Right cardiac atrium (tissue), 5 donors: ENCODE results near the gene TMPRSS3. TPM values are rescaled to one million over a fixed set of nuclear protein-coding genes. Genes with fewer than 3 reads are reported as not detected.
"Not testable (repeated sequence)": the region's sequence is repeated elsewhere in the genome, so short reads cannot be mapped to it uniquely, and the experiment has no call there.

ENCODE experiments used
- ATAC-seq, 2 donors: fragments of 200-7000 bp; cut with Tn5 transposase; one replicate each; pipeline versions ENCODE4 v1.8.0 to v1.9.1; 2020; ENCODE audit warnings: moderate library complexity in 2 of 2, mild to moderate bottlenecking in 1 of 2
- DNase-seq, 3 donors: peaks; one replicate each; pipeline ENCODE4 v3.0.0-alpha.2; 2020
- H3K27ac ChIP-seq: one replicate; pipeline ENCODE4 v1.5.1; 2013; ENCODE audit warnings: mild to moderate bottlenecking, low read length, control low read depth, moderate library complexity
- H3K27me3 ChIP-seq: one replicate; pipeline ENCODE4 v1.6.1; 2013; ENCODE audit not compliant: control insufficient read depth, insufficient read depth
- H3K4me1 ChIP-seq: one replicate; pipeline ENCODE4 v1.6.1; 2013; ENCODE audit warnings: low read length; ENCODE audit not compliant: control insufficient read depth, insufficient read depth
- H3K4me3 ChIP-seq: one replicate; pipeline ENCODE4 v1.5.1; 2013; ENCODE audit warnings: low read length, control low read depth
- H3K9me3 ChIP-seq: one replicate; pipeline ENCODE4 v1.6.1; 2013; ENCODE audit warnings: low read length; ENCODE audit not compliant: control insufficient read depth
- WGBS: extraction: QIAGEN DNeasy Blood & Tissue Kit; methylation state at CpG from one replicate; pipeline ENCODE4 v1.1.7; 2013; 5-methylcytosine and 5-hydroxymethylcytosine counted together
- intact Hi-C, 4 donors: fragments of 100-400 bp; cut with DNase I; formaldehyde crosslinking; loops; one replicate each; pipeline versions ENCODE4 v1.11.0 to v1.14.0; 2022 to 2023
- polyA plus RNA-seq: library from polyadenylated mRNA; stranded (reverse); fragments of 200-250 nt; gene quantifications from one replicate; pipeline ENCODE4 v1.2.3, GENCODE V29; 2013
- total RNA-seq, 4 donors: library from RNA; stranded (reverse); fragmentation: NEBNext Ultra II Directional; extraction: Animal tissue kit (Norgen Biotek cat#: 25700); gene quantifications; one replicate each; pipeline ENCODE4 v1.2.1, GENCODE V29; 2021
- donor health status: healthy with polysubstance abuse.
- donor health status: DM: no; HTN: yes; CAD: no.
- donor health status: DM: no; HTN: no; CAD: no.
- donor health status: DM: no; HTN: yes; CAD: no; lungs with severe emphysema.
- donor health status: DM: yes; HTN: yes; CAD: no.

Gene TMPRSS3
- total and polyA plus RNA-seq, 5 donors, result not detected

DNA sequence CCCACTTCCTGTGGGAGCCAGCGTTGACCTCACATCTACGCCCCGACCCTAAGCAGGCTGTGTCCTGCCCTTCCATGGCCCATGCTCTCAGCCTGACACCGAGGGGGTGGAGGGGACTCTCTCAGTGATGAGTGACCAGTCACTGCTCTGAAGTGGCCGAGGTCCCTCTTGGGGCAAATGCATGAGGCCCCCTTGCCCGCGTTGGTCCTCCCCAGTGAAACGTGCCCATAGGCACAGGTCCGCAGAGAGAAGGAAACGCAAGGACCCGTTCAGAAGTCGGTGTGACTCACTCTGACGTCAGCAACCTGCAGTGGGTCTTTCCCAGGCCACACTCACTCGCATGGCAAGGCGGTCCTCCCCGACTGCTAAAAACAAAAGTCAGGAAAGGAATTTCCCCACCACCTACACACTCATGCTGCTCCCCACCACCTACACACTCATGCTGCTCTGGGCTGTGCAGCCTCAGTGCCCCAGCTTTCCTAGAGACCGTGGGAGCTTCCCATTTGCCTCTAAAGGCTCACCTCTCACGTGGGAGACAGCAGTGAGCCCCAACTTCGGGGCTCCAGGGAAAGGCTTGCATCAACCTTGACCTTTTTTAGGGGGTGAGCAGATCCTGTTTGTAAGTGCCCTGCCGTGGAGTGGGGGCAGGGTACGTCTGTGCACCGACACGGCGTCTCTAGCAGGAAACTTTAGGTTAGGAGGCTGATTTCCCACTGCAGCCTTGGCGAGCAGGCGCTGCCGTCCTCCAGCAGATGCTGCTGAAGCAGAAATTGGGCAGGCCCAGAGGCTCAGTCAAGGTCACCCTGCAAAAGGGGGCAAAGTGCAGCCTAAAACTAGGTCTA lies 19.3 kb upstream of the TMPRSS3 start:
- Histone ChIP-seq H3K27me3 (no peaks in the 10 kb centered on the region), H3K9me3 (no peaks in the 10 kb centered on the region), H3K27ac (no peak overlapping the region), H3K4me3 (no peak overlapping the region), H3K4me1 (no peaks in the 10 kb centered on the region)
- intact Hi-C loops, result no loop called here
- peak in 1 of 2 donors; percentile 14 for ATAC-seq
- no peak for DNase-seq
- WGBS, result 55% methylated on average over 27 of the region's 27 CpGs

GRCh38 chr21:42414553-42414927 lies 18.7 kb upstream of the TMPRSS3 start:
- WGBS, result 88% methylated on average over 8 of the region's 8 CpGs
- DNase-seq (no peak), ATAC-seq (no peak)
- Histone ChIP-seq H3K27me3 (no peaks in the 10 kb centered on the region), H3K4me3 (no peak overlapping the region), H3K9me3 (no peaks in the 10 kb centered on the region), H3K4me1 (no peaks in the 10 kb centered on the region), H3K27ac (no peak overlapping the region)
- intact Hi-C loops, result no loop called here

DNA sequence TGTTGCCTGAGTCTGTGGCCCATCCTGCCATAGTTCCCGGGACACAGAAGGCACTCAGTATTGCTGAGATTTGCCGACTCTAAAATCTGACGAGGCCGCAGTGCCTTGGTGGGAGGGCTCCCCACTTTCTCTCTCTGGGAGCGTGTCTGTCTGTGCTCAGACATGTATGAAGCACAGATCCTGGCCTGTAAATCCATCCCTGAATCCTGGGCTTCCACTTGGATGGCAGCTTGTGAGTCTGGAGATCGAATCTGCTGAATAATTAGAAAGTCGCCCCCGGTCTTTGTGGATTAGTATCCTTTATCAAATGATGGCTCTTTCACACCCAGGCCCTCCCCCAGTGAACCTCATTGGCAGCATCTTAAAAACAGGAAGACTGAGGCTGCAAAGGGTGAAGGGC lies 18.2 kb upstream of the TMPRSS3 start:
- 86% methylated on average over 8 of the region's 8 CpGs for WGBS
- no peak for DNase-seq
- H3K27ac ChIP-seq, result no peak overlapping the region
- no peaks in the 10 kb centered on the region for H3K9me3 ChIP-seq
- no peak for ATAC-seq
- intact Hi-C loops, result no loop called here
- no peaks in the 10 kb centered on the region for H3K27me3 ChIP-seq
- no peaks in the 10 kb centered on the region for H3K4me1 ChIP-seq
- no peak overlapping the region for H3K4me3 ChIP-seq

GRCh38 chr21:42413500-42413899 lies 17.6 kb upstream of the TMPRSS3 start:
- WGBS, result 88% methylated on average over 4 of the region's 4 CpGs
- DNase-seq (no peak), ATAC-seq (no peak)
- H3K27ac ChIP-seq, result no peak overlapping the region
- no peak overlapping the region for H3K4me3 ChIP-seq
- no peaks in the 10 kb centered on the region for H3K4me1 ChIP-seq
- intact Hi-C loops, result no loop called here
- no peaks in the 10 kb centered on the region for H3K27me3 ChIP-seq
- no peaks in the 10 kb centered on the region for H3K9me3 ChIP-seq

GRCh38 chr21:42413093-42413492 lies 17.2 kb upstream of the TMPRSS3 start:
- Histone ChIP-seq H3K9me3 (no peaks in the 10 kb centered on the region), H3K27me3 (no peaks in the 10 kb centered on the region), H3K27ac (no peak overlapping the region), H3K4me3 (no peak overlapping the region), H3K4me1 (no peaks in the 10 kb centered on the region)
- 77% methylated on average over 14 of the region's 14 CpGs for WGBS
- intact Hi-C loops, result no loop called here
- ATAC-seq (no peak), DNase-seq (no peak)

DNA sequence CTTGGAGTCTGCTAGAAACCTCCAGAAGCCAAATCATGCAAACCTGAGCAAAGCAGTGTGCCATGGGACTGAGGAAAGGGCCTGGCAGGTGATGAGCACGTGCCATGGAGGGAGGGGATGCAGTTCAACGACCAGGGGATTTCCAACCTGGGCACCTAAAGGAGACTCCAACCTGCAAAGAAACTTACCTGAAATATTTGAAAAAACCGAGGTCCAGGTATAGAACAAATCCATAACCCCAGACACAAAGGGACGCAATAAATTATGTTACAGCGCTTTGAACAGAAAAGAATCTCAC lies 16.7 kb upstream of the TMPRSS3 start:
- intact Hi-C loops, result no loop called here
- no peaks in the 10 kb centered on the region for H3K27me3 ChIP-seq
- DNase-seq (no peak), ATAC-seq (no peak)
- H3K27ac ChIP-seq, result no peak overlapping the region
- H3K4me1 ChIP-seq, result no peaks in the 10 kb centered on the region
- no peaks in the 10 kb centered on the region for H3K9me3 ChIP-seq
- H3K4me3 ChIP-seq, result no peak overlapping the region
- 84% methylated on average over 5 of the region's 5 CpGs for WGBS

GRCh38 chr21:42411891-42412635 lies 16.2 kb upstream of the TMPRSS3 start:
- DNase-seq, result no peak
- H3K27ac ChIP-seq, result no peak overlapping the region
- peak in 1 of 2 donors; percentile 16 for ATAC-seq
- H3K4me1 ChIP-seq, result no peaks in the 10 kb centered on the region
- no peaks in the 10 kb centered on the region for H3K9me3 ChIP-seq
- WGBS, result 60% methylated on average over 21 of the region's 21 CpGs
- no peak overlapping the region for H3K4me3 ChIP-seq
- intact Hi-C loops, result no loop called here
- H3K27me3 ChIP-seq, result no peaks in the 10 kb centered on the region

DNA sequence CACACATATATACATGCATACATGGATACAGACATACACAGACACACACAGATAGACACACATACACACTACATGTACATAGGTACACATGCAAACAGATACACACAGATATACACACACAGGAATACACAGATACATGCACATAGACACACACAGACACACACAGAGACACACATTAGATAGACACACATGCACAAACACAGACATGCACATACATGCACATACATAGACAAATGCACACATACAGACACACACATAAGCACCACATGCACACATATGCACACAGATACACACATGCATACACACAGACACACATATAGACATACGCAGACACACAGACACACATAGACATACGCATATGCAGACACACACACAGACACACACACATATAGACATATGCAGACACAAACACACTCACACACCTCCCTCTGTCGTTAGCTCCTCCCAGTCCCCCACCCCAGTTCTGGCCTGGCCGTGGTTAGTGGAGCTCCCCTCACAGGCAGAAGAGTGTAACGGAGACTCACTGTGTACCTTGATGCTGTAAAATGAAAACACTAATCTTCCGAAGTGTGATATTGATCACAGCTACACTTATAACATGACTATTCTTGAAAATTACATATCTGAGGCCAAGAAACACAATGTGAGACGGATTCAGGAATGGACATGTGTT lies 15.5 kb upstream of the TMPRSS3 start:
- no peaks in the 10 kb centered on the region for H3K4me1 ChIP-seq
- H3K27me3 ChIP-seq, result no peaks in the 10 kb centered on the region
- DNase-seq, result no peak
- 58% methylated on average over 7 of the region's 7 CpGs for WGBS
- ATAC-seq, result no peak
- intact Hi-C loops, result no loop called here
- no peak overlapping the region for H3K4me3 ChIP-seq
- no peak overlapping the region for H3K27ac ChIP-seq
- H3K9me3 ChIP-seq, result no peaks in the 10 kb centered on the region

DNA sequence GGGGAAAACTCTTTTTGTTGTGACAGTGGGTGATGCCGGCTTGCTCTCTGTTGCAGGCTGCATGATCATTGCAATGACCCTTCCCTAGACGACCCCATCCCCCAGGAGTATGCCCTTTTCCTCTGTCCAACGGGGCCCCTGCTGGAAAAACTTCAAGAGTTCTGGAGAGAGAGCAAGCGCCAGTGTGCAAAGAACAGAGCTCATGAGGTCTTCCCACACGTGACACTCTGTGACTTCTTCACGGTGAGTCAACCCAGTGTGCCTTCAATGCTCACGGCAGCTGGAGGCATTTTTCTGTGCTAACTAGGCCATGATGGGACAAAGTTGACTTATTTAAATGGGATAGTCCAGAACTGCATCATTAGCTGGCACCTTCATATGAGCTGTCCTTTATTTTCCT lies 13.5 kb upstream of the TMPRSS3 start:
- H3K27ac ChIP-seq, result no peak overlapping the region
- ATAC-seq (no peak), DNase-seq (no peak)
- no peaks in the 10 kb centered on the region for H3K4me1 ChIP-seq
- 75% methylated on average over 7 of the region's 7 CpGs for WGBS
- H3K4me3 ChIP-seq, result no peak overlapping the region
- no peaks in the 10 kb centered on the region for H3K27me3 ChIP-seq
- intact Hi-C loops, result no loop called here
- no peaks in the 10 kb centered on the region for H3K9me3 ChIP-seq

- DNase-seq, H3K4me1 ChIP-seq, H3K27me3 ChIP-seq, intact Hi-C loops, H3K27ac ChIP-seq, ATAC-seq, H3K4me3 ChIP-seq, H3K9me3 ChIP-seq: not testable (repeated sequence)
- WGBS, result 87% methylated on average over 5 of the region's 5 CpGs
These were observed 12.9 kb upstream of the TMPRSS3 start for GRCh38 chr21:42408718-42409117.

DNA sequence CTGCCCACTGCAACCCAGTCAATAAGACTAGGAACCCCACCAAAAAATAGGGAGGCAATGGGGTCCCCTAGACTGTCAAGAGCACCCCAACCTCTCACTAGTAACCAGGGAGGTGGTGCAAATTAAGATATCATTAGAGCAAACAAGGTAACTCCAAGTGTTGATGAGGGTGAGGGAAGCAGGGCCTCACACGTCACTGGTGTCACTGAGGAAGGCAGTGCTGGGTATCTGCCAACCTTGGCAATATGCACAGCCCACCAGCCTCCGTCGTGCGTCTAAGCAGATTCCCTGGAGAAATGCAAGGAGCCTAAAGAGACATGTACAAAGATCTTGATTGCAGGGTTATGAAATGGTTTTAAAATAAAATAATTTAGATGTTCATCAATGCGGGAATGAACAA lies 11.6 kb upstream of the TMPRSS3 start:
- DNase-seq, result no peak
- Histone ChIP-seq H3K4me3 (no peak overlapping the region), H3K4me1 (no peaks in the 10 kb centered on the region), H3K9me3 (no peaks in the 10 kb centered on the region), H3K27me3 (no peaks in the 10 kb centered on the region), H3K27ac (no peak overlapping the region)
- intact Hi-C loops, result no loop called here
- ATAC-seq, result no peak
- 69% methylated on average over 5 of the region's 5 CpGs for WGBS
